Measurements from ENCODE around the gene TMEM176B.
A peak's percentile ranks its signal among the peaks of the same experiment; 100 is the strongest.

The TMEM176B gene

DNA sequence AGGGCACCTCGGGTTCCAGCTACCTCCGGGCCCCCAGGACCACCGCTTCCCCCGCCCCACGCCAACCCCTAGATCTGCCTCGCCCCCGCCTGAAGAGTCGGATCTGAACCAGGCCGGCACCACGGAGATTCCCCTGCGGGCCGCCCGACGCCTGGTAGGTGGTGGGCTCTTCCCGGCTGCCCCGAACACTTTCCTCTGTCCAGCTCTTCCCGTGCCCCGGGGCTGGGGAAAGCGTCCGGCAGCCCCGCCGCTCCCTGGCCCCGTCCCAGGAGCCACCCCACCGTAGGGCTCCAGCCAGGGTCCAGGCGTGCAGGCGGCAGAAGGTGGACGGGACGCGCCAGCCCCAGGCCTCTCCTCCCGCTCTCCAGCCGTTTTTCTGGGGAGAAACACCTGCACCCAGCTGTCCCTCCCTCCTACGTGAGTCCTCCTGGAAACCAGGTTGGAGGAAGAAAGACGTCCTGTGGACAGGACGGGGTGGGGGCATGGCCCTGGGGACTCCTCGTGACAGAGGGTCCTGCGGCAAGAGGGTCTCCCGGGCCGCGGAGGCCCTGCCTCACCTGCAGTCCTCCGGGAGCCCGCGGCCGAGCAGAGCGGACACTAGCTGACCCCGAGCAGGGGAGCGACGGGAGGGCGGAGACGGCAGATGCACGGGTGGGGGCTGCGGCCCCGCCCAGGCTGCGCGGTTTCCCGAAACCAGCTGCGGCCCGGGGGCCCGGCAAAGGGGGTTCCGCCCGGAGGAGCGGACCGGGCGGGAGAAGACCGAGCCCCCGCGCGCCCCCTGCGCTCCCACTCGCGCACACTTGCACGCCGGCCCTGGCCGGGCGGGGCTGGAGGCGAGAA lies at the start of gene TMEM176B:
Gene TMEM176B (minus strand): TSS at position 624 of the 840 bp plus-strand sequence. CDS start 3,795 bp downstream, outside the sequence.
- DNase-seq (ENCODE audit: low spot score) = no peak

DNA sequence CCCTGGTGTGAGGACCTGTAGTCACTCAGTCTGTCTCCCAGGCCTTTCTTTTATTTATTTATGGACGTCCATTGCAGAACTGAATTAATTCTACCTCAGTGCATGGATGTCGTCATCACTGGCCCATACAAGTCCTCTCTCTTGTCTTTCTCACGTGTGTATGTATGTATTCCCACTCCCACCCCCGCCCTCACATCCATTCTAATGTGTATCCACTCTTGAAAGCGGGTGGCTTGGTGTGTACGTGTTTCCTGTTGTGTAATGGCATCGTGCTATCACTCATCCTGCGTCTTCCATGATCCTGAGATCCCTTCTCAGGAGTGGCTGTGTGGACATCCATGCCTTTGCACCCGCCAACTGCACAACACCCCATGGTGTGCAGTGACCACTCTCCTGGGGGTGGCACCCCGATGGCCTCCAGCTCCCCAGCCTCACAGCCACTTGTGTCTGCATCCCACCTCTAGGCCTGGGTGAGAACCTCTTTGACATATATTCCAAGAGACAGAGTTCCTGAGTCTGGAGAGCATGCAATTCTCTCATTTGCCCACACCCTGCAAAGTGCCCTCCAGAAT lies 49.1 kb upstream of the TMEM176B start:
- no peak for DNase-seq (ENCODE audit: low spot score)

DNA sequence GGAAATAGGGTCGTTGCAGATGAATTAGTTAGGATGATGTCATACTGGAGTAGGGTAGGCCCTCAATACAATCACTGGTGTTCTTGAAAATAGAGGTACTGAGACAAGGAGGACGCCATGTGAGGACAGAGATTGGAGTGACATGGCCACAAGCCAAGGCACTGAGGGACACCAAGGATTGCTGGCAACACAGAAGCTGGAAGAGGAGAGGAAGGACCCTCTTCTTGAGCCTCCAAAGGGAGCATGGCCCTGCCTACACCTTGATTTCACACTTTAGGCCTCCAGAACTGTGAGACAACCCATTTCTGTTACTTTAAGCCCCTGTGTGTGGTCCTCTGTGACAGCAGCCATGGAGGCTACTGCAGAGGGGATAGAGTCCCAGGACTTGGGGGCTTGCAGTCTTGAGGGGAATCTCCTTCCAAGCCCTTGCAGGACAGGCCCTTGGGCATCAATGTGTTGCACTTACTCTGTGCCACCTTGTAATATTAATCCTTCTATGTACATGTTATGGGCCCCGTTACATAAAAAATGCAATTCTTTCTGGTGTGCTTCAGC lies 48.5 kb upstream of the TMEM176B start:
- no peak for DNase-seq (ENCODE audit: low spot score)

DNA sequence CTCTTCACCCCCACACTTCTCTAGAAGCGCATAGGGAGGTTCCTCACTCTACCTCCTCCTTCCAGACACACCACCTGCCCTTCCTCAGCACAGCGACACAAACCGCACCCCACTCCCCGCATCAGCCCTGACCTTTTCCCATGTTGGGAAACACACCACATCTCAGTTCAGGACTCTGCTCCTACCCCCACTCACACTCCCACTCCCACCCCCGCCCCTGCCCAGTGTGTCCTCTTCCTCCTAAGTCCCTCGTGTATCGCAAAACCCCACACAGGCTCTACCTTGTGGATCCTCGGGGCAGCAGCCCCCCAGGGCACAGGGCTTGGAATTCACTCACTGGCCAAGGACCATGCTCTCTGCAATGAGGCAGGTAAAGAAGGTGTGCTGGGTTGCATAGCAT lies 47.9 kb upstream of the TMEM176B start:
- no peak for DNase-seq (ENCODE audit: low spot score)

DNA sequence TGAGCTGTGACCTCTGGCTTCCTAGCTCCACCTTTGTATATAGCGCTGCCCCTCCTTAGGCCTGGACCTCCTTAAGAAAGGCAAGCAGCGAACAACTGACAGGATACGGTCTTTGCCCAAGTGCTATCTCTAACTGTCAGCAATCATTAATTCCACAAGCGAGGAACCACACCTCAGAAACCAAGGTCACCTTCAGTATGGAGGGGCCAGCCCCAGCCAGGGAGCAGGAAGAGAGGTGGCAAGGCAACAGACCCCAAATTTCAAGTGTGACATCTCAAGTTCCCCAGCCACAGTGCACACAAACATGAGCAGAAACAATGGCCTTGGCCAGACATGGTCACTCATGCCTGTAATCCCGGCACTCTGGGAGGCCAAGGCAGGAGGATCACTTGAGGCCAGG lies 47.4 kb upstream of the TMEM176B start:
- no peak for DNase-seq (ENCODE audit: low spot score)

DNA sequence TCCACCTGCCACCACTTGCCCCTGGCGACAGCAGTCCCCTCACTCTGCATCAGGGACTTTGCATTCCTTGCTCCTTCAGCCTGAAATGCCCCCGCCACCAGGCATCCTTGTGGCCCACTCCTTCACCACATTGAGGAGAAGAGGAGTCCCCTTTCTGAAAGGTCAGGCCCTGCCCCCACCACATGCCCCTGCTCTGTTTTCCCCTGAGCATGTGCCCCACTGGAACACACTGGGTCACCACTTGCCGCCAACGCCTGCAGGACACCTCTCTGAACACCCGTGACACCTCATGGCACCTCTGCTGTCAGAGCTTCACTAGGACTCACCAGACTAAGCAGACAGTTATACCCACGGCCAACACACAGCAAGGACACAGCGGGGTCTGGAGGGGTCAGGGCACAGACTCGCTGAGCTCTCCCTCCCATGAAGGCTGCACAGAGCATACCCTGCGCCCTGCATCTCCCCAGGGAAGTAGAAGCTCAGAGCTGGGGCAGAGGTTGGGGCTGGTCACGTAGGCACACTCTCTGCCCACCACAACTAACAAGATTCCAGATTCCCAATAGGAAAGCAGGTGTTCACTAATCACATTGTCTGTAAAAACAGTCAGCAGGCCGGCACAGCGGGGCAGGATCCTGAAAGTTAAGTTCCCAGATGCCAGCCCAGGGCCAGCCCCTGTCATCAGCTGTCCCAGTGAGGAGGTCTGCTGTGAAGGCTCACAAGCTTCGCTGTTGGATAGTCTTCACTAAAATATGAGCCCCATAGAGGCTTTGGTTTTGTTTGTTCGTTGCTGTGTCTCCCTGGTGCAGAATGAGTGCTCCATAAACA lies 46.3 kb upstream of the TMEM176B start:
- no peak for DNase-seq (ENCODE audit: low spot score)

DNA sequence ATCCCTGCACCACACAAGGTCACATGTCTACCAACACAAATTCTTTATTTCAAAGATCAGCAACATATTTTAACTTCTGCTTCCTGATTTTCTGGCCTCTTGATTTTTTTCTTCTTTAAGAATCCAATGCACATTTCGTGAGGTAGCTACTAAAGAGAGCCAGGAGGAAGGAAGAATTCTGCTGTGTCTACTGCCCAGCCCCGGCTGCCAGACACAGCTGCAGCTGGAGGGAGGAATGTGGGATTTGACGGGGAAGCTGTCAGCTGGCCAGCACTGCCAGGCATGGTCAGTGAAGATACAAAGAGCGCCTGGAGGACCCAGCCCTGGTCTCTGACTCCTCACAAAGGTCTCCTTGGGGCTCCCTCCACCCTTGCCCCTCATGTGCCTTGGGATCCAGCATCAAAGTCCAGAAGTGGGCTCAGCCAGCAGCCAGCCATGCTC lies 45.3 kb upstream of the TMEM176B start:
- DNase-seq (ENCODE audit: low spot score) = no peak

DNA sequence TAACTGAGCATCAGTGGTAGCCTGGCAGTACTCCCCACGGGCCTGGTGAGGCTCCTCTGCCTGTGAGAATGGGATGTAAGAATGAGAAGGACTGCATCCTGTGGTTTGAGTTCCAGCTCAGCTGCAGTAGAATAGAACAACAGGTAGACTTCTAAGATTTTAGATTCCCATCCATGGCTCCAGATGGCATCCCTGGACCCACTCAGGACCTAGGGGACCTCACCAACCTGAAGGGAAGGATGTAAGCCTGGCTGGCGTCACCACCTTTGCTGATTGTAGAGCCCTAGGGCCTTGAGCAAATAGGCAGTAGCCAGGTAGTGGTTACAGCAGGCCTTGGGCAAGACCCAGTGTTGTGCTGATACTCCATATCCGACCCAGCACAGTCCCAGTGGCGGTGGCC lies 42.6 kb upstream of the TMEM176B start:
- no peak for DNase-seq (ENCODE audit: low spot score)

DNA sequence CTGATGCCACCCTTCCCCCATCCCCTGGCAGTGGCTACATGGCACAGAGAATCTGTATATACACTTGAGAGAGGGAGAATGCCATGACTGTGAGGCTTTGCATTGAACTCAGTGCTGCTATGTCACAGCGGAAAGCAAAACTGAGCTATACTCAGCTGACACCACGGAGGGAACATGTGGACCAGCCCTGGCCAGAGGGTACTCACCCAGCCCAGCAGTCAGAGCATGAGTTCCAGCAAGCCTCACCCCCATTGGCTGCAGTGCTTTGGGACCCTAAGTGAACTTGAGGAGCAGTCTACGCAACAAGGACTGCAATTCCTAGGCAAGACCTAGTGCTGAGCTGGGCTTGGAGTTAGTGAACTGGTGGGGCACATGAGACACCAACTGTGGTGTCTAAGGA lies 41.9 kb upstream of the TMEM176B start:
- no peak for DNase-seq (ENCODE audit: low spot score)

DNA sequence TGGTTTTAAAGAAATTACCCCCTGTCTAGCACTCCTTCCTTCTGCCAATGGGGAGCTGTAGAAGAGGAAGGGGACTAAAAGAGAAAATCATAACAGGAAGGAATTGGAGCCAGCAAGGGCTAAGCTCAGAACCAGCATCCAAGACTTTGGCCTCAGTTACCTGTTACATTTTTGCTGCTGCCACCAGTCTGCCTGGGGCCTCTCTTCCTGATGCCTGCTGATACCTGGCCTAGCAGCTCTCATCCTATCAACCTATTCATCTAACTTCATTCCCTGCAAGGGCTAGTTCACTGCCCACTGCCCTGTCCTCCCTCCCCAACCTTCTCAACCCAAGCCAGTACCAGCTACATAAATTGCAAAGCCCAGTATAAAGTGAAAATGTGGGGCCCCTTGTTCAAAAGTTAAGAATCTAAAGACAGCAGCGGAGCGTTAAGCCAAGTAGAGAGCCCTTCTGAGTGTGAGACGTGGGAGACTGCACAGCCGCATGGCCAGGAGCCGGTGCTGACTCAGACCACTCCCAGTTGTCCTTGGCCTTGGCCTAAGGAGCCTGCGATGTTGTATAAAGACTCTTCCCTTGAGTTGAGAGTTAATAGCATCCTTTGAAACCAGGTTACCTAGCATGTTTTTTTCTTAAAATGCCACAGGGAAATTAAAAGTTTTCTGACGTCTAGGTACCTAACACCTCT lies 38.9 kb upstream of the TMEM176B start:
- no peak for DNase-seq (ENCODE audit: low spot score)

DNA sequence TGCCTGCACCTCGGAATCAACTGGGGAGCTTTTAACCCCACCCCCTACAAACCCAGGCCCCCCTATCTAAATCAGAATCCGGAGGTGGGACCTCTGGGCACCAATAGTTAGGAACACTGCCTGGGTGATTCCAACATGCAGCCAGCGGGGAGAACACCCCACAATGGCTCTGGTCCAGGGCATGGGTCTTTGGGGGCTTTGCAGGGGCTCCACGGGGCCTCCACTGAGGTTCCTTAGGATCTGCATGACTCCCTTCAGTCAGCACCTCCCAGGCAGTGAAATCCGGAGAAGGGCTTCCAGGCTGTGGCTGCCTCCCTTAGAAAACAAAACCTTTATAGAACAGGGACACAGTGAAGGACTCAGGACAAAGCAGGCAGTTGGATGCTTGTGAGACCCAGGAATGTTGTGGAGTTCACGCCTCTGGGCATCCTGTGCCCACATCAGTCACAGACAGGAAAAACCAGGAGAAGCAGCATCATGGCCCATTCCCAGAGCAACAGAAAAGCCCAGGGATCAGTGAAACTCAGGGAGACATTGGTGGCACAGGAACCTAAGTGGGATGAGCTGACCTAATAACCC lies 35.6 kb upstream of the TMEM176B start:
- no peak for DNase-seq (ENCODE audit: low spot score)

DNA sequence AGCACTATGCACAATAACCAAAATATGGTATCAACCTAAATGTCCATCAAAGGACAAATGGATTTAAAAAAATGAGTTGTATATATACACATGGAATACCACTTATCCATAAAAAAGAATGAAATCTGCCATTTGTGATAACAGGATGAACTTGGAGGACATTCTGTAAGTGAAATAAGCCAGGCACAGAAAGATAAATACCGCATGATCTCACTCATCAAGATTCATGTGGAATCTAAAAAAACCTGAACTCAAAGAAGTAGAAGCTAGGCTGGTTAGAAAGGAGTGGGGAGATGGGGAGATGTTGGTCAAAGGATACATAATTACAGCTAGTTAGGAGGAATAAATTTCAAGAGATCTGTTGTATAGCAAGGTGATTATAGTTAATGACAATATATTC lies 34.9 kb upstream of the TMEM176B start:
- no peak for DNase-seq (ENCODE audit: low spot score)

DNA sequence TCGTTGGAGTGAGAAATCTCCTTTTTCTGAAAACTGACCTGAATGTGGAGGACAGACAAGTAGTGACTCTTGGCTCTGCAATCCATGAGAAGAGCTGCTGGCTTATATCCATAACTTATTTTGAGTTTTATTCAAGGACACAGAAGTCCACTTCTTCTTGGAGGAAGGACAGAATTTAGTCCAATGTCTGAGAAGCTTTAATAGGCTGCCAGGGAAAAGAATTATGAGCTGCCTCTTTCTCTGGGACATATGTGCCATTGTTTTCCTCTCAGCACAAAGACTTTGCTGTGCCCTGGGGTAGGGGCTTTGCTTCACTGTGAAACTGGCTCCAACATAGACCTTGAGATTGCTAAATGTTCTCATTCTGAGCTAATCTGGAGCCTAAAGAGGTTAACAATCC lies 31.7 kb upstream of the TMEM176B start:
- no peak for DNase-seq (ENCODE audit: low spot score)

DNA sequence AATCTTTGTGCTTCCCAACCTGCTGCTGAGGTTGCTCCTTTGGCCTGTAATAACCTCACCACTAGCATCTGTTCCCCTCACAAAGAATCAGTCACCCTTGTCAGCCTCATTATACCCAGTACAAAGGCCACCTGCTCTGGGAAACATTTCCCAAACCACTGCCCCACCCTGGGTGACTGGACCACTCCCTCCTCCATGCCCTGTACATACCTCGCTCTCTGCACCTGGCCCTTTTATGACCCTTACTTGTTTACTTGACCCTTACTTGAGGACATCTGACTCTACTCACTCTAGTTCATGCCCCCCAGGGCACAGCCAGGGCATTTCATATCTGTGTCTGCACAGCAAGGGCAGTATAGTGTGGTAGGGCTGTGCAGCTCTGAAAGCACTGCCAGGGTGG lies 30.8 kb upstream of the TMEM176B start:
- no peak for DNase-seq (ENCODE audit: low spot score)

DNA sequence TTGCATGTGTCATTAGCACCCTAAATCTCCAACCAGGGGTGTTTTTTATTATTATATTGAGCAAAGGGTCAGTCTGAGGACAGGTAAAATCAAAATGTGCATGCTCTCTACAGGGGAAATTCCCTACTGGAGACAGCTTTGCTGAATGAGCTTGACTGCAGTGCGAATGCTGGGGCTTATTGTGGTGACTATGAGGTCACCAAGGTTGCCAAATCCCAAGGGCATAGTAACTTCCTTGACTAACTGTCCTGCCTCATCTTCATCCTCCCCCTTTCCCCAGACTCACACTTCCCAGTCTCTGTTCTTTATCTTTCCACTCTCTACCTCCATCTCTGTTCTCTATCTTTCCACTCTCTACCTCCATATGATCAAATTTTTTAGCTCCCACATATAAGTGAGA lies 29.3 kb upstream of the TMEM176B start:
- no peak for DNase-seq (ENCODE audit: low spot score)

DNA sequence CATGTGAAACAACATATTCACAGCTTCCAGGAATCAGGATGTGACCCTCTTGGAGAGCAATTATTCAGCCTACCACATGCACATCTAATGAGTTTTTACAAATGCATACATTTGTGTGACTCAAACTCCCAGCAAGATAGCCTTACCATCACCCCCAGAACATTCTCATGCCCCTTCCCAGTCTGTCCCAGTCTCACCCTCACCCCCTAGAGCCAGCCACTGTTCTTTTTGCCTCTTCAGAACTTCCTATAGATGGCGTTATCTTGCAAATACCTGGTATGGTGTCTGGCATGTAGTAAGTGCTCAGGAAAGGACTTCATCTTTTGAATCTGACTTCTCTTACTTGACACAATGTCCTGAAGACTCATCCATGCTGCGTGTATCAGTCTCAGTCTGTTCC lies 28.2 kb upstream of the TMEM176B start:
- no peak for DNase-seq (ENCODE audit: low spot score)

DNA sequence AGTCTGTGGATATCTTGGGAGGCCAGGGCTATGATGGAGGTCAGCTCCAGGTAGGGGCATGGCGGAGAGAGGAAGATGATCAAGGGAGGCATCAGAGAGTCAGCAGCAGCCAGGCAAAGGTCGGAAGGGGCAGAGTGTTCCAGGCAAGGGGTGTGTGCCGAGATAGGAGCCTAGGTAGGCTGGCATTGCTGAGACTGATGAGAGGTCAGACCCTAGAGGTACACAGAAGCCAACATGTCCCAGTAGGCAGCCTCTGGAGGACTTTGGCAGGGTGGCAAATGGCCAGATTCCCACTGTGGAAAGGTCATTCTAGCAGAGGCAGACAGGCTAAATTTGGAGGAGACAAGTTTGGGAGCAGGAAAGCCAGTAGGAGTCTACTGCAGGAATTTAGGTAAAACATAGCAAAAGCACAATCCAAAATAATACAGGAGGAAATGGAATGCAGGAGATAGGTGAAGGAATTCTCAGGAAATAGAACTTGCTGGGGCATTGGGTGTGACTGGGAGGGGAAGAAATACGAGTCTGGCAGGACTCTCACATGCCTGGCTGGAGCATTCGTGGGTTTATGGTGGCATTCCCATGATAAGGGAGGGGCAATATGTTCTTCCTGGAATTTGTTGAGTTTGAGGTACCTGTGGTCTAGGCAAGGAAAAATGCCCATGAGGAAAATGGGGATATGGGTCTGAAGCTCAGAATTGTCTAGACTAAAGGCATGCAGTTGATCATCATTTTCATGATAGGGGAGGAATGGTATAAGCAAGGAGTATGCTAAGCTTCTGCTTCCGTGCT lies 26.1 kb upstream of the TMEM176B start:
- no peak for DNase-seq (ENCODE audit: low spot score)

DNA sequence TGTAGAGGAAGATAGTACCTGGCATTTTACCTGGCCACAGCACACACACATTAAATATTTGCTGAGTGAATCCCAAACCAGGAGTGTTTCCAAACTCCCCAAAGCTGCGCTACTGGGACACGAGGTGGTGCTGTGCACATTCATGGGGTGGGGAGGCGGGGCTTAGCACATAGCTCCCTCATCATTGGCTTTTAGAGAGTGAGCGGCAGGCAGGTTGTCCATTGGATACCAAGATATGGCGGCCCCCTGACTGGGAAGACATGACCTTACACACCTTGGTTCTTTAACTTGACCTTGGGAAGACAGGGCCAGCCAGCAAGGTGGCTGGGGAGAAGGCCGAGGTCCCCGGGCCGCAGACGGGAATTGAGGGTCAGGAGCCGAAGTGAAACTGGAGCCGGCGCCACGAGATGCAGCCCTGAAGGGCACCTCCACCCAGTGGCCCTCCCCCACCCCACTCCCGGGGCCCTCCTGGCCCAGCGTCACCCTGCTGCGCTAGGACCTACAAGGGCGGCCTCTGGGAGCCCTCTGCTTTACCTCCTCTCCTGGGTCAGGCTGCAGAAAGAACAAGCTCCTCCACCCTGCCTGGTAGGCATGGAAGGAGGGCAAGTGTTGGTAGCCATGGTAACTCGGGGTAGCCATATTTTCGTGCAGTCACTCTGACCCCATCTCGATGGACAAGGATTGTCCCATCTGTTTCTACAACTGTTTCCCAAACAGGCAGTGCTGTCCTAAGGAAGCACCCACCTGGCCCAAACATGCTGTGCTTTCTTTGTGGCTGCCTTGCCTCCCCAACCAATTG lies 24.4 kb upstream of the TMEM176B start:
- peak; percentile 14 for DNase-seq (ENCODE audit: low spot score)

DNA sequence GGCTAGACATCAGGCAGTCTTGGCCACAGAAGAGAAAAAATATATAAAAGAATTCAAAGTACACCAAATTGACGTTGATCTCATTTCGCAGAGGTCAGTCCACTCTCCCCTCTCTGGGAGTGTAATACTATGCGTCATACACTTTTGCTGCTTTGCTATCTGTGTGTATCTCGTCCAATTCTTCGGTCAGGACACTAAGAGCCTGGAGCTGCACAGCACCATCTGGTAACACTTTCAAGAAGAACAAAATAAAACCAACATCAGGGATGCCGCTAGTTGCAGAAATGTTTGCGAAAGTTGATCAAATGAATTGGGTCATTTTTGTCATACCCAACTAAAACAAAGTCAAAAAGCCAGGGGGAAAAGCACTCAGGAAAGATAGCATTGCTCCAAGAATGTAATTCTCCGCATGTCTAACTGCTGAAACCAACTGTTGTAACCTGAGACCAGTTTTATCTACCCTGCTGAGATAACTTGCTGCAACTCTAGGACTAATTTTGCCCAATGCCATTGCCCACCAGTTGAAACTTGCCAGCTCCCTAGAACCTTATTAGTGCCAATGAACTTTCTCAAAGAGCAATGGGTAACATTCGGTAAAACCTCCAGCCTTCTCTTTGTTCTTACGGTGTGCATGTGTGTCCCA lies 23.4 kb upstream of the TMEM176B start:
- no peak for DNase-seq (ENCODE audit: low spot score)
